Measurements from ENCODE around the gene SMARCE1. TPM values are rescaled to one million over a fixed set of nuclear protein-coding genes. Genes with fewer than 3 reads are reported as not detected.
A peak's percentile ranks its signal among the peaks of the same experiment; 100 is the strongest.

SMARCE1 gene
- total and polyA plus RNA-seq, 9 of the 15 experiments (the other 6 are each of a cell fraction or from before 2014, with no cell fraction given), result 64.1 to 142 (median 114) TPM

GRCh38 chr17:40647624-40648383 is at the start of gene SMARCE1 (continued):
- TF ChIP-seq ARID3A (IDR thresholded peaks at IDR 0.05; ENCODE audit: borderline replicate concordance, low read depth, low read length), result no peak
- TF ChIP-seq BRD9 (IDR thresholded peaks at IDR 0.05; ENCODE audit: low read depth, partially characterized antibody), result peak; percentile 21
- TF ChIP-seq SRF (CRISPR knock-in tag; IDR thresholded peaks at IDR 0.05), result 0 out of 4 replicates have a peak, but pooled peaks of 1 of the 2 experiments have one; percentile 18
- no peak for TF ChIP-seq ZNF134 (CRISPR knock-in tag; conservative IDR thresholded peaks at IDR 0.05)
- peak; percentile 80 for TF ChIP-seq EP400 (IDR thresholded peaks at IDR 0.05)
- no peak for TF ChIP-seq GATAD2B (IDR thresholded peaks at IDR 0.05; ENCODE audit: borderline replicate concordance)
- no peak for TF ChIP-seq THAP12 (CRISPR knock-in tag; IDR thresholded peaks at IDR 0.05)
- TF ChIP-seq ZNF668 (CRISPR knock-in tag; IDR thresholded peaks at IDR 0.05), result no peak
- TF ChIP-seq RBFOX2 (IDR thresholded peaks at IDR 0.05; ENCODE audit: low read depth, low read length), result peak; percentile 90
- peak; percentile 36 for TF ChIP-seq HMGN3 (IDR thresholded peaks at IDR 0.05; ENCODE audit: borderline replicate concordance, extremely low read depth, insufficient read length, low read depth, low read length)
- TF ChIP-seq MTA2 (IDR thresholded peaks at IDR 0.05; ENCODE audit: low read depth), result no peak
- no peak for TF ChIP-seq FOXP4 (CRISPR knock-in tag; IDR thresholded peaks at IDR 0.05; ENCODE audit: borderline replicate concordance)
- TF ChIP-seq ARNT (IDR thresholded peaks at IDR 0.05), result no peak
- TF ChIP-seq ELK1 (CRISPR knock-in tag; IDR thresholded peaks at IDR 0.05), result no peak
- no peak for TF ChIP-seq ZNF3 (CRISPR knock-in tag; IDR thresholded peaks at IDR 0.05)
- TF ChIP-seq ATF1 (CRISPR knock-in tag; IDR thresholded peaks at IDR 0.05), result no peak
- TF ChIP-seq ATF1 (tag; IDR thresholded peaks at IDR 0.05), result peak; percentile 63; the same call in 1 of the 2 replicates
